H9 (cell line): Measurements from ENCODE around the gene SLC30A5. TPM values are rescaled to one million over a fixed set of nuclear protein-coding genes. Genes with fewer than 3 reads are reported as not detected.

Source experiments
- DNase-seq: peaks from one replicate; pipeline ENCODE4 v3.0.0-alpha.2; 2017
- H2AFZ ChIP-seq: one replicate; pipeline ENCODE4 v1.6.1; 2013; ENCODE audit warnings: mild to moderate bottlenecking, low read length, control low read depth, moderate library complexity
- H2AK5ac ChIP-seq: 2 replicates; pipeline ENCODE4 v1.6.1; 2013; ENCODE audit warnings: low read length, control low read depth, mixed read lengths; ENCODE audit not compliant: insufficient read length
- H2BK120ac ChIP-seq: one replicate; pipeline ENCODE4 v1.6.1; 2013; ENCODE audit warnings: low read depth, mild to moderate bottlenecking, low read length, control low read depth, inconsistent platforms; ENCODE audit not compliant: poor library complexity, severe bottlenecking
- H2BK12ac ChIP-seq: 2 replicates; pipeline ENCODE4 v1.6.1; 2013; ENCODE audit warnings: low read length, control low read depth, mixed read lengths, low read depth; ENCODE audit not compliant: insufficient read length
- H2BK15ac ChIP-seq: 2 replicates; pipeline ENCODE4 v1.6.1; 2013; ENCODE audit warnings: low read depth, low read length, control low read depth
- H2BK20ac ChIP-seq: one replicate; pipeline ENCODE4 v1.6.1; 2013; ENCODE audit warnings: low read depth, mild to moderate bottlenecking, low read length, control low read depth, inconsistent platforms; ENCODE audit not compliant: poor library complexity, severe bottlenecking
- H2BK5ac ChIP-seq: 2 replicates; pipeline ENCODE4 v1.6.1; 2013; ENCODE audit warnings: low read length, control low read depth, mixed read lengths; ENCODE audit not compliant: insufficient read length
- H3K14ac ChIP-seq: 2 replicates; pipeline ENCODE4 v1.6.1; 2013; ENCODE audit warnings: low read length, control low read depth; ENCODE audit not compliant: insufficient read depth
- H3K18ac ChIP-seq: 2 replicates; pipeline ENCODE4 v1.6.1; 2013; ENCODE audit warnings: low read depth, mild to moderate bottlenecking, mixed read lengths, low read length, control low read depth; ENCODE audit not compliant: insufficient read length
- H3K23ac ChIP-seq: 2 replicates; pipeline ENCODE4 v1.6.1; 2013; ENCODE audit warnings: low read length, control low read depth, mixed read lengths, low read depth; ENCODE audit not compliant: insufficient read length
- H3K23me2 ChIP-seq: 2 replicates; pipeline ENCODE4 v1.6.1; 2013; ENCODE audit warnings: low read depth, mild to moderate bottlenecking, mixed read lengths, low read length, control low read depth; ENCODE audit not compliant: insufficient read length, poor library complexity, severe bottlenecking
- H3K27ac ChIP-seq: 2 replicates; pipeline ENCODE4 v1.5.1; 2013; ENCODE audit warnings: low read length, control low read depth, mixed read lengths, low read depth; ENCODE audit not compliant: insufficient read length
- H3K27me3 ChIP-seq: 2 replicates; pipeline ENCODE4 v1.6.1; 2013; ENCODE audit warnings: low read length, control low read depth, inconsistent platforms; ENCODE audit not compliant: insufficient read depth
- H3K4ac ChIP-seq: 2 replicates; pipeline ENCODE4 v1.6.1; 2013; ENCODE audit warnings: low read depth, mild to moderate bottlenecking, control low read depth, inconsistent platforms, low read length, moderate library complexity
- H3K4me1 ChIP-seq: 2 replicates; pipeline ENCODE4 v1.6.1; 2013; ENCODE audit warnings: low read length, control low read depth, inconsistent platforms; ENCODE audit not compliant: insufficient read depth
- H3K4me2 ChIP-seq: 2 replicates; pipeline ENCODE4 v1.6.1; 2013; ENCODE audit warnings: low read length, control low read depth, mixed read lengths; ENCODE audit not compliant: insufficient read length, insufficient read depth
- H3K56ac ChIP-seq: 2 replicates; pipeline ENCODE4 v1.6.1; 2013; ENCODE audit warnings: low read depth, mild to moderate bottlenecking, mixed read lengths, low read length, control low read depth; ENCODE audit not compliant: insufficient read length
- H3K79me1 ChIP-seq: 2 replicates; pipeline ENCODE4 v1.6.1; 2013; ENCODE audit warnings: low read depth, mild to moderate bottlenecking, moderate library complexity, low read length, control low read depth, inconsistent platforms; ENCODE audit not compliant: insufficient read depth, poor library complexity, severe bottlenecking
- H3K79me2 ChIP-seq: 2 replicates; pipeline ENCODE4 v1.6.1; 2013; ENCODE audit warnings: low read length, control low read depth, inconsistent platforms; ENCODE audit not compliant: insufficient read depth
- H3K9ac ChIP-seq: 2 replicates; pipeline ENCODE4 v1.6.1; 2013; ENCODE audit warnings: low read length, control low read depth, mixed read lengths; ENCODE audit not compliant: insufficient read length; ENCODE audit errors: extremely low read depth
- H3K9me3 ChIP-seq: one replicate; pipeline ENCODE4 v1.6.1; 2013; ENCODE audit warnings: low read depth, low read length, inconsistent platforms; ENCODE audit not compliant: control insufficient read depth
- H3T11ph ChIP-seq: one replicate; pipeline ENCODE4 v1.6.1; 2013; ENCODE audit warnings: mild to moderate bottlenecking, low read length, control low read depth, inconsistent platforms
- H4K20me1 ChIP-seq: one replicate; pipeline ENCODE4 v1.6.1; 2013; ENCODE audit not compliant: control insufficient read depth, insufficient read length, insufficient read depth
- H4K5ac ChIP-seq: 2 replicates; pipeline ENCODE4 v1.6.1; 2013; ENCODE audit warnings: low read depth, mild to moderate bottlenecking, mixed read lengths, low read length, control low read depth; ENCODE audit not compliant: insufficient read length
- H4K8ac ChIP-seq: replicated peaks from 2 replicates; pipeline ENCODE4 v1.6.1; 2013; ENCODE audit warnings: low read length, control low read depth, mixed read lengths, low read depth; ENCODE audit not compliant: insufficient read length
- H4K91ac ChIP-seq: 2 replicates; pipeline ENCODE4 v1.6.1; 2013; ENCODE audit warnings: low read depth, mild to moderate bottlenecking, moderate library complexity, mixed read lengths, low read length, control low read depth; ENCODE audit not compliant: insufficient read length
- H3K27ac Mint-ChIP-seq, 3 experiments: 2 replicates in 2 of 3; 3 replicates in 1 of 3; pipeline ENCODE4 v1.8.0; 2020 to 2021; ENCODE audit warnings: mixed read lengths in 3 of 3, mild to moderate bottlenecking in 1 of 3, moderate library complexity in 1 of 3
- H3K27me3 Mint-ChIP-seq: 2 replicates; pipeline ENCODE4 v1.8.0; 2021; ENCODE audit warnings: low read depth, mild to moderate bottlenecking, moderate library complexity, mixed read lengths
- H3K36me3 Mint-ChIP-seq, 3 experiments: 2 replicates in 2 of 3; 3 replicates in 1 of 3; pipeline ENCODE4 v1.8.0; 2020 to 2021; ENCODE audit warnings: low read depth in 3 of 3, mixed read lengths in 3 of 3; ENCODE audit not compliant: insufficient read depth in 1 of 3
- H3K4me1 Mint-ChIP-seq, 2 experiments: 2 replicates each; pipeline ENCODE4 v1.8.0; 2020; ENCODE audit warnings: mixed read lengths in 2 of 2
- H3K4me3 Mint-ChIP-seq, 2 experiments: 2 replicates in 1 of 2; 3 replicates in 1 of 2; pipeline ENCODE4 v1.8.0; 2020 to 2021; ENCODE audit warnings: mild to moderate bottlenecking in 2 of 2, mixed read lengths in 2 of 2, moderate library complexity in 1 of 2
- H3K9me3 Mint-ChIP-seq, 2 experiments: 2 replicates in 1 of 2; 3 replicates in 1 of 2; pipeline ENCODE4 v1.8.0; 2020; ENCODE audit warnings: mild to moderate bottlenecking in 2 of 2, mixed read lengths in 2 of 2, moderate library complexity in 1 of 2
- CTCF ChIP-seq: fragments of 200-600 bp; sonication (generic); conservative IDR thresholded peaks from 3 replicates; pipeline ENCODE4 v1.8.0; 2021; ENCODE audit warnings: antibody characterized with exemption, mild to moderate bottlenecking
- WGBS: extraction: QIAGEN DNeasy Blood & Tissue Kit; methylation state at CpG from one replicate; pipeline ENCODE4 v1.1.7; 2013; ENCODE audit warnings: missing lambda C conversion rate, low lambda C conversion rate, mixed read lengths; ENCODE audit not compliant: insufficient read length; ENCODE audit errors: extremely low coverage; 5-methylcytosine and 5-hydroxymethylcytosine counted together
- total RNA-seq: library from RNA; stranded (reverse); gene quantifications from 2 replicates; pipeline ENCODE4 v1.2.1, GENCODE V29; 2021

Gene SLC30A5
- total RNA-seq, 1 experiment from 2014 or later, result 33.7 TPM

GRCh38 chr5:69166686-69167492 is 73.1 kb downstream of the SLC30A5 start, which contains the start of gene CCNB1:
Gene CCNB1 (plus strand): TSS chr5:69167150. CDS start chr5:69167263, 113 bp downstream.
- Histone ChIP-seq H3T11ph (peak within 1 kb of the TSS; percentile 9), H3K27ac (peak within 1 kb of the TSS; percentile 73), H4K8ac (no peak within 1 kb of the TSS), H3K9ac (peak within 1 kb of the TSS; percentile 95), H2BK12ac (no peak within 1 kb of the TSS), H2AK5ac (no peak within 1 kb of the TSS), H3K79me1 (peaks cover 8% of the 10 kb centered on the region), H3K18ac (peak within 1 kb of the TSS; percentile 95), H3K14ac (peak within 1 kb of the TSS; percentile 98), H3K4ac (no peak within 1 kb of the TSS; the same call in 1 of the 2 replicates), H2BK5ac (no peak within 1 kb of the TSS), H3K4me2 (peak within 1 kb of the TSS; percentile 100), H3K56ac (no peak within 1 kb of the TSS), H3K27me3 (no peaks in the 10 kb centered on the region), H3K9me3 (no peaks in the 10 kb centered on the region), H2BK120ac (peak within 1 kb of the TSS; percentile 80), H4K91ac (no peak within 1 kb of the TSS), H2BK15ac (no peak within 1 kb of the TSS), H3K23ac (peak within 1 kb of the TSS; percentile 9), H3K23me2 (peaks cover 4% of the 10 kb centered on the region), H2BK20ac (no peak within 1 kb of the TSS), H4K5ac (peak within 1 kb of the TSS; percentile 43), H2AFZ (no peak within 1 kb of the TSS), H3K79me2 (peaks cover 9% of the 10 kb centered on the region; the same call in 1 of the 2 replicates), H4K20me1 (no peaks in the 10 kb centered on the region), H3K4me1 (no peaks in the 10 kb centered on the region)
- no CpG with 5 or more reads among the region's 50 CpGs for WGBS
- peak within 1 kb of the TSS; percentile 97 to 100 (median 99) for H3K27ac Mint-ChIP-seq
- H3K27me3 Mint-ChIP-seq, result no peaks in the 10 kb centered on the region
- peaks cover 26 to 33% of the 10 kb centered on the region in 2 experiments for H3K4me1 Mint-ChIP-seq
- TF ChIP-seq CTCF, result no peak
- DNase-seq, result peak; percentile 99
- no peaks in the 10 kb centered on the region; a peak in 1 of 5 replicates for H3K9me3 Mint-ChIP-seq
- H3K36me3 Mint-ChIP-seq, result peaks cover 41 to 46% (median 41%) of the 10 kb centered on the region in 3 experiments
- peak within 1 kb of the TSS; percentile 96 to 98 for H3K4me3 Mint-ChIP-seq
